Inferior parietal cortex (tissue), 1 donor: ENCODE measurements around the gene THSD7B.
"Not testable (repeated sequence)": the region's sequence is repeated elsewhere in the genome, so short reads cannot be mapped to it uniquely, and the experiment has no call there.

Experiments
- DNase-seq: peaks from one replicate; pipeline ENCODE4 v3.0.0-alpha.2; 2016; ENCODE audit errors: extremely low spot score

Gene THSD7B

DNA sequence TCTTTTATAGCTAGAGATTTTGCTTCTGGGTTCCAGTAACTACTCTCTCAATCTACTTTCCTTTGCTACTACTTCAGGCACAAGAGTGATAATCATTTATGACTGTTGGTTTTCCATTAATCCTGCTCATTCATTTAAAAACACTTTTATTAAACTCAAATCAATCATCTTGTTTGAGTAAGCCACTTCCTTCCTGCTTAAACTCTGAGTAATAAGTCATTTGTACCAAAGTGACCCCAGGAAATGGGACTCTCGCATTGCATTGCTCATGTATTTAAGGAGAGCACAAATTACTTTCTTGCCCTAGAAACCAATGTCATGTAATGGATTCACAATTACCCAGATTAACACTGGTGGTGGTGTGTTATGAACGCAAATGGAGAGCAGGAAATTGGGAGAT, 928.2 kb downstream of the THSD7B start:
- no peak for DNase-seq

GRCh38 chr2:137696916-137697315, 931.6 kb downstream of the THSD7B start:
- no peak for DNase-seq

GRCh38 chr2:137700250-137700649, 934.9 kb downstream of the THSD7B start:
- DNase-seq, result not testable (repeated sequence)

- DNase-seq, result no peak
Measured at GRCh38 chr2:137700681-137701080, 935.3 kb downstream of the THSD7B start.

DNA sequence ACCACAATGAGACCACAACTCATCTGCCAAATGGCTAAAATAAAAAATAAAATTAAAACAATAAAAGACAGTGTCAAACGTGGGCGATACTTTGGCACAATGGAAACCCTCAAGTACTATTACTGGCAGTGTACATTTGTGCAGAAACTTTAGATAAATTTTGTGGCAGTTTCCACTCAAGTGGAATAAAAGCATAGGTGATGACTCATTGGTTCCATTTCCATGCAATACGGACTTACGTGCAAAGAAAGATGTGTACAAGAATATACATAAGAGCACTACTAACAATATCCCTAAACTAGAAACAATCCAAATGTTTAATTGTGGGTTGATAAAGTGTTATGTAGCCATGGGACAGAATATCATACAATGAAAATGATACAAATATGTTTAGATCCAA, 940.0 kb downstream of the THSD7B start:
- no peak for DNase-seq

DNA sequence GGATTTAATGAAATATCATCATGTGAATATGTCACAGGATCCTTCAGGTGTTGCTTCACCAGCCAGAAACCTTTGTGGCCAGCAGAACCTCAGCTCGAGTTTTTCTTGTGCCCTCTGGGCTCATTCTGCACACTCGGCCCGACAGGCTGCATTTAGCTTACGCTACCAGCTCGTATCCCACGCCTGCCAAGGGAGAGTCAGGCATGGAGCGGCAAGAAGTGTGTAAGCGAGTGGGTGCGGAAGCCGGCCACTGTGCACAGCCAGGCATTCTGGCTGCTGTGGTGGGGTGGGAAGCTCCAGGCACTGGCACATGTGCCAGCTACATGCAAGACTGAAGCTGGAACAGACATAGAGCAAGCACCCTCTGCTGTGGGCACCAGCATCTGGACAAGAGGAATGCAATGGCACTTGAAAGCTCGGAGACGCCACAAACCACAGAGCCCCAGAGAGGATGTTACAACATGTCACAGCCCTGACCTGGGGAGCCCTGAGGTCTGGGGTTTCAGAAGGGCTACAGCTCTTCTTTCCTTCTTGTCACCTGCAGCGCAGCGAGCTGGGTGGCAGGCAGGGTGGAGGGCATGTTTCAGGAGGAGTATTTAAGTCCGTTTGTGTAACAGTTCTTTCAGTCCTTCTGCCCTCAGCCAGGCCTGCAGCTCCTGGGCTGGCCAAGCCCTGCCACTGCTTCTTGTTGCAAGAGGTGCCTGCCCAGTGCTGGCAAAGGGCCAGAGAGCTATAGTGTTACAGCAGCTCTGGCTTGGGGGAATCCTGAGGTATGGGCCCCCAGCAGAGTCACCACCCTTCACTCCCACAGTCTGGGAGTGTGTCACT, 941.7 kb downstream of the THSD7B start:
- DNase-seq, result peak; percentile 6

DNA sequence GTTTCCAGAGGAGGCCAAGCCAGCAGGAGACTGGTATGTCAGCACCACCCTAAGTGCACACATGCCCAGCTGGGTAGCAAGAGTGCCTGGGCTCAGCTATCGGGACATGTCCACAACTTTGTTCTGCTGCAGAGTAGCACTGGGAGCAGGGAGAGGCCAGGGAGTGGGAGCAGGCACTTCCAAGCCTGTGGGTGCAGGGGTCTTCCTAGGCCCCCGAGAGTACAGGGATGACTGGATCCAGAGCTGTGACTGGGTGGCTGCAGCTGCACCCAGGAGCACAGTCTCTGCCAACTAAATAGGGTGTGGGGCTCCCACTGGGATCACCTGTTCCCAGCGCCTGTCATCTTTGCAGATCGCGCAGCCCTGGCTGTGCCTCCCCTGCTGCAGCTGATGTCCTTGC, 943.0 kb downstream of the THSD7B start:
- no peak for DNase-seq

DNA sequence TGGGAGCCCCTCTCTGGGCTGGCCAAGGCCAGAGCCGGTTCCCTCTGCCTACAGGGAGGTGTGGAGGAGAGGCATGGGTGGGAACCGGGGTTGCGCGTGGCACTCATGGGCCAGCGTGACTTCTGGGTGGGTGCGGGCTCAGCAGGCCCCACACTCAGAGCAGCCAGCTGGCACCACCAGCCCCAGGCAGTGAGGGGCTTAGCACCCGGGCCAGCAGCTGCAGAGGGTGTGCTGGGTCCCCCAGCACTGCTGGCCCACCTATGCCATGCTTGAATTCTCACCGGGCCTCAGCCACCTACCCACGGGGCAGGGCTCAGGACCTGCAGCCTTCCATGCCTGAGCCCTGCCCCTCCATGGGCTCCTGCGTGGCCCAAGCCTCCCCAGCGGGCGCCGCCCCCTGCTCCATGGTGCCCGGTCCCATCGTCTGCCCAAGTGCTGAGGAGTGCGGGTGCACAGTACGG, 950.4 kb downstream of the THSD7B start:
- DNase-seq, result no peak

DNA sequence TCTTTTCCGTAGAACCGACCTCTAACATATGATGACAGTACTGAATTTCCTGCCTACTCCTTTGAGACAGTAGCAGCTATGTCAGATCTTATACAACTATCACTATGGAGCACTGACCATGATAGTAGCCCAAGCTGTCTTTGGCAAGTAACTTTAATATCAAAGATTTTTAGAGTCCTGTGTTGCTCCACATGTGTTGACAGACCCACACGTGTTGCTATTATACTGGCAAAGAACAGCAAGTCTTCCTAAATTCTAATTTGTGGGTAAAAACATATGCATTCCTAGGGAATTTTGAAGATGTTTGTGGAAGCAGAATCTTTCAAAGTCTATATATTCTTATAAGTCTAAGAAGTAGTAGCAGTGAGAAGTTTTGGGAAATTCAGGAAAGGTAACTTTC, 953.4 kb downstream of the THSD7B start:
- DNase-seq, result no peak

- no peak for DNase-seq
Measured at GRCh38 chr2:137721733-137722132, 956.4 kb downstream of the THSD7B start.

DNA sequence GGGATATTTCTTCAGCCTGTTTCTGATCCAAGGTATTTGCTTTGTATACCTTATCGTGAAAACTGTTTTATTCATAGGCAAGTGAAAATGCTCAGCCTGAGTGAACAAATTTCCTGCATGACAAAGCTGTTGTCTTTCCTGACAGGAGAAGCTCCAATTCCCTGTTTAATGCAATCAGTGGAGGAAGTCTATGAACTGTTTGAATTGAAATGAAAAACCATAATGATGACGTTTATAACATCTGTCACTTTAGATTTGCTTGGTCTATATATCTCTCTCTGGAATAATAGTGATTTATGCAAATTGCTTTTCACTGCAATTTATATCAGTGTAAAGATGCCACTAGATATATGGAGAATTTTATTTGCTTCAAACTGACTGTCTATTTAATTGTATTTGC, 959.6 kb downstream of the THSD7B start:
- DNase-seq, result no peak
